ENCODE measurements around the gene RNFT2. TPM values are rescaled to one million over a fixed set of nuclear protein-coding genes. Genes with fewer than 3 reads are reported as not detected.

Gene RNFT2
- total RNA-seq, 3 donors from 2014 or later, result under 0.01 to 1.9 (median 1.6) TPM

GRCh38 chr12:116710370-116711150 is 27.6 kb upstream of the RNFT2 start:
- intact Hi-C loops (cut with DNase I; ENCODE audit: low total_unique reads), result no loop called here
- TF ChIP-seq POLR2A (IDR thresholded peaks at IDR 0.05) (no peak), POLR2AphosphoS5 (IDR thresholded peaks at IDR 0.05) (no peak)
- TF ChIP-seq, protein P1, sequence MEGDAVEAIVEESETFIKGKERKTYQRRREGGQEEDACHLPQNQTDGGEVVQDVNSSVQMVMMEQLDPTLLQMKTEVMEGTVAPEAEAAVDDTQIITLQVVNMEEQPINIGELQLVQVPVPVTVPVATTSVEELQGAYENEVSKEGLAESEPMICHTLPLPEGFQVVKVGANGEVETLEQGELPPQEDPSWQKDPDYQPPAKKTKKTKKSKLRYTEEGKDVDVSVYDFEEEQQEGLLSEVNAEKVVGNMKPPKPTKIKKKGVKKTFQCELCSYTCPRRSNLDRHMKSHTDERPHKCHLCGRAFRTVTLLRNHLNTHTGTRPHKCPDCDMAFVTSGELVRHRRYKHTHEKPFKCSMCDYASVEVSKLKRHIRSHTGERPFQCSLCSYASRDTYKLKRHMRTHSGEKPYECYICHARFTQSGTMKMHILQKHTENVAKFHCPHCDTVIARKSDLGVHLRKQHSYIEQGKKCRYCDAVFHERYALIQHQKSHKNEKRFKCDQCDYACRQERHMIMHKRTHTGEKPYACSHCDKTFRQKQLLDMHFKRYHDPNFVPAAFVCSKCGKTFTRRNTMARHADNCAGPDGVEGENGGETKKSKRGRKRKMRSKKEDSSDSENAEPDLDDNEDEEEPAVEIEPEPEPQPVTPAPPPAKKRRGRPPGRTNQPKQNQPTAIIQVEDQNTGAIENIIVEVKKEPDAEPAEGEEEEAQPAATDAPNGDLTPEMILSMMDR (IDR thresholded peaks at IDR 0.05), result no peak
- no peak for DNase-seq (ENCODE audit: low spot score in 2 of 2)
- Histone ChIP-seq H3K27me3 (no peaks in the 10 kb centered on the region), H3K27ac (no peak overlapping the region), H3K36me3 (no peaks in the 10 kb centered on the region), H3K4me1 (peaks cover 0 to 11% of the 10 kb centered on the region in 2 donors), H3K4me3 (no peak overlapping the region), H3K9me3 (no peaks in the 10 kb centered on the region)

- H3K27ac ChIP-seq, result peak overlapping the region; percentile 70 to 82
- TF ChIP-seq POLR2AphosphoS5 (IDR thresholded peaks at IDR 0.05), result no peak
- no peak for TF ChIP-seq POLR2A (IDR thresholded peaks at IDR 0.05)
- TF ChIP-seq, protein P1 (IDR thresholded peaks at IDR 0.05), result no peak
- no peaks in the 10 kb centered on the region for H3K36me3 ChIP-seq
- H3K4me3 ChIP-seq, result peak overlapping the region in 2 of 3 donors; percentile 12 to 17
- no peaks in the 10 kb centered on the region for H3K27me3 ChIP-seq
- no peaks in the 10 kb centered on the region for H3K9me3 ChIP-seq
- peak in 1 of 2 donors; percentile 67 for DNase-seq (ENCODE audit: low spot score in 2 of 2)
- H3K4me1 ChIP-seq, result peaks cover 0 to 11% of the 10 kb centered on the region in 2 donors
- intact Hi-C loops (cut with DNase I; ENCODE audit: low total_unique reads), result no loop called here
These were observed 25.4 kb upstream of the RNFT2 start for GRCh38 chr12:116712458-116713303.

DNA sequence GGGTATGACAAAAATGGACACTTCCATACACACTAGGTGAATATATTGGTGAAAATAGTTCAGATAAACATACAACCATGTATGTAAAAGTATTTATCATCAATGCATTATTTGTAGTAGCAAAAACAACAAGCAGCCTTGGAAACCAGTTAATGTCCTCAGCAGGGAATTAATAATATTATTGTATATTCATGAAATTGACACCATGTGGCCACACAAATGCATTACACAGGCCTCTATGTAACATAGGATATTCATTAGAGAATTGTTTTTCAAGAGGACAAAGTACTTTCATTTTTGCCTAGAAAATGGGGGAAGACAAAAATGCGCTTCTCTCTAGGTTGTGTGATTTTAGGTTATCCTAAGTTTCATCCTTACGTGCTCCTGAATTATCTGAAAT is 24.6 kb upstream of the RNFT2 start:
- no peaks in the 10 kb centered on the region for H3K9me3 ChIP-seq
- H3K27ac ChIP-seq, result peak overlapping the region; percentile 70 to 82
- no peaks in the 10 kb centered on the region for H3K36me3 ChIP-seq
- TF ChIP-seq POLR2A (IDR thresholded peaks at IDR 0.05) (no peak), POLR2AphosphoS5 (IDR thresholded peaks at IDR 0.05) (no peak)
- TF ChIP-seq, protein P1 (IDR thresholded peaks at IDR 0.05), result no peak
- no peaks in the 10 kb centered on the region for H3K27me3 ChIP-seq
- DNase-seq (ENCODE audit: low spot score in 2 of 2), result no peak
- intact Hi-C loops (cut with DNase I; ENCODE audit: low total_unique reads), result no loop called here
- peaks cover 0 to 11% of the 10 kb centered on the region in 2 donors for H3K4me1 ChIP-seq
- H3K4me3 ChIP-seq, result no peak overlapping the region

GRCh38 chr12:116714175-116714574 is 23.9 kb upstream of the RNFT2 start:
- Histone ChIP-seq H3K36me3 (no peaks in the 10 kb centered on the region), H3K27ac (peak overlapping the region; percentile 70 to 82), H3K27me3 (no peaks in the 10 kb centered on the region), H3K4me1 (peaks cover 0 to 5% of the 10 kb centered on the region in 2 donors), H3K4me3 (no peak overlapping the region), H3K9me3 (no peaks in the 10 kb centered on the region)
- DNase-seq (ENCODE audit: low spot score in 2 of 2), result no peak
- intact Hi-C loops (cut with DNase I; ENCODE audit: low total_unique reads), result no loop called here
- TF ChIP-seq POLR2A (IDR thresholded peaks at IDR 0.05) (no peak), POLR2AphosphoS5 (IDR thresholded peaks at IDR 0.05) (peak in 1 of 3 donors; percentile 23)
- TF ChIP-seq, protein P1 (IDR thresholded peaks at IDR 0.05), result no peak

Data from breast epithelium (tissue), 4 donors.